Heart left ventricle (tissue), 13 donors: ENCODE results near the gene MUC4.

ENCODE experiments used
- CTCF ChIP-seq, 12 donors: fragments of 200-600 bp; sonication (generic) in 4 of 12; IDR thresholded peaks; one replicate each; pipeline versions ENCODE4 v1.5.0 to v1.8.0; 2018 to 2022; ENCODE audit warnings: antibody characterized with exemption in 12 of 12, mild to moderate bottlenecking in 5 of 12
- POLR2A ChIP-seq, 2 donors: fragments of 450-650 bp; IDR thresholded peaks; one replicate each; pipeline ENCODE4 v1.6.1; 2017; ENCODE audit warnings: antibody characterized with exemption in 2 of 2, mild to moderate bottlenecking in 2 of 2, moderate library complexity in 2 of 2
- donor health status: ischemic (EF 13 %, LVEDD 7.1; RV severe dilation, severe dysfunction).
- donor health status: DM: no; HTN: yes; CAD: no.
- donor health status: DM: no; HTN: no; CAD: no.
- donor health status: ischemic (EF 25% LVEDD 6.9; RV normal size, moderate dysfunction).
- donor health status: ischemic (EF 25% LVEDD 5.7; RV mildly dilated, moderate dysfunction).
- donor health status: ischemic (EF 35%, LVEDD 5.7; RV mildly dilated, moderate dysfunction).
- donor health status: nonischemic (EF 11% LVEDD 7.7; RV severe dilation, severe dysfunction).
- donor health status: DM: yes; HTN: yes; CAD: no.
- donor health status: PGD.
- donor health status: ischemic (EF 29% LVEDD 5.4; RV normal size, mild dysfunction).
- donor health status: nonischemic (EF 23%, LVEDD 6.1; RV moderate dilation, normal function).

GRCh38 chr3:195817578-195818135 is 5.9 kb upstream of the MUC4 start:
- TF ChIP-seq POLR2A (IDR thresholded peaks at IDR 0.05): no peak
- no peak for TF ChIP-seq CTCF (IDR thresholded peaks at IDR 0.05)
